Liver (tissue), 9 donors: ENCODE measurements around the gene WRAP73. TPM values are rescaled to one million over a fixed set of nuclear protein-coding genes. Genes with fewer than 3 reads are reported as not detected.

ENCODE experiments used
- DNase-seq: peaks from one replicate; pipeline ENCODE4 v3.0.0-alpha.2; 2017; ENCODE audit warnings: low spot score
- H3K27ac ChIP-seq, 2 donors: one replicate each; pipeline ENCODE4 v1.7.0; 2013; ENCODE audit warnings: inconsistent platforms in 2 of 2, low read length in 2 of 2, control low read depth in 1 of 2, low read depth in 1 of 2, mild to moderate bottlenecking in 1 of 2
- H3K27me3 ChIP-seq, 4 donors: one replicate each; pipeline versions ENCODE4 v1.6.1 to v1.7.0; 2013; ENCODE audit warnings: low read length in 3 of 4, inconsistent platforms in 1 of 4, mild to moderate bottlenecking in 1 of 4, moderate library complexity in 1 of 4; ENCODE audit not compliant: control insufficient read depth in 4 of 4, insufficient read depth in 4 of 4
- H3K36me3 ChIP-seq, 4 donors: one replicate each; pipeline versions ENCODE4 v1.6.1 to v1.7.0; 2013; ENCODE audit warnings: low read length in 3 of 4, mild to moderate bottlenecking in 3 of 4, low read depth in 1 of 4, moderate library complexity in 1 of 4; ENCODE audit not compliant: control insufficient read depth in 4 of 4, insufficient read depth in 3 of 4
- H3K4me1 ChIP-seq, 4 donors: one replicate each; pipeline versions ENCODE4 v1.6.1 to v1.7.0; 2013; ENCODE audit warnings: low read length in 3 of 4, mild to moderate bottlenecking in 3 of 4, moderate library complexity in 1 of 4; ENCODE audit not compliant: control insufficient read depth in 4 of 4, insufficient read depth in 4 of 4
- H3K4me3 ChIP-seq, 3 donors: one replicate each; pipeline versions ENCODE4 v1.6.1 to v1.7.0; 2013; ENCODE audit warnings: low read length in 3 of 3, control low read depth in 1 of 3, low read depth in 1 of 3, mild to moderate bottlenecking in 1 of 3
- H3K9ac ChIP-seq, 2 donors: one replicate each; pipeline ENCODE4 v1.7.0; 2013; ENCODE audit warnings: low read length in 2 of 2, mild to moderate bottlenecking in 2 of 2, moderate library complexity in 2 of 2, control low read depth in 1 of 2, low read depth in 1 of 2
- H3K9me3 ChIP-seq, 4 donors: one replicate each; pipeline versions ENCODE4 v1.6.1 to v1.7.0; 2013; ENCODE audit warnings: low read length in 3 of 4; ENCODE audit not compliant: control insufficient read depth in 4 of 4
- ATF3 ChIP-seq: IDR thresholded peaks from 2 replicates; pipeline ENCODE4 v1.6.1; 2016; ENCODE audit warnings: antibody characterized with exemption
- CTCF ChIP-seq: fragments of 150-350 bp; IDR thresholded peaks from 2 replicates; pipeline ENCODE4 v1.5.1; 2017; ENCODE audit warnings: improper control_type of control experiment, low read depth, low read length; ENCODE audit not compliant: missing input control
- EGR1 ChIP-seq, 2 donors: IDR thresholded peaks; 2 replicates each; pipeline ENCODE4 v1.6.1; 2016 to 2018; ENCODE audit warnings: antibody characterized with exemption in 2 of 2, low read depth in 2 of 2
- FOXA1 ChIP-seq: IDR thresholded peaks from 2 replicates; pipeline ENCODE4 v1.6.1; 2016; ENCODE audit warnings: antibody characterized with exemption
- FOXA2 ChIP-seq: IDR thresholded peaks from 2 replicates; pipeline ENCODE4 v1.6.1; 2016; ENCODE audit warnings: antibody characterized with exemption
- GABPA ChIP-seq, 2 donors: IDR thresholded peaks in 1 of 2; conservative IDR thresholded peaks in 1 of 2; 2 replicates each; pipeline ENCODE4 v1.6.1; 2016; ENCODE audit warnings: antibody characterized with exemption in 2 of 2, mild to moderate bottlenecking in 1 of 2, moderate library complexity in 1 of 2
- HNF4A ChIP-seq, 2 donors: conservative IDR thresholded peaks; 2 replicates each; pipeline ENCODE4 v1.6.1; 2016; ENCODE audit warnings: antibody characterized with exemption in 2 of 2, mild to moderate bottlenecking in 2 of 2
- JUND ChIP-seq, 2 donors: IDR thresholded peaks; 2 replicates each; pipeline ENCODE4 v1.6.1; 2016; ENCODE audit warnings: antibody characterized with exemption in 2 of 2
- MAX ChIP-seq: IDR thresholded peaks from 2 replicates; pipeline ENCODE4 v1.6.1; 2016; ENCODE audit warnings: antibody characterized with exemption
- NR2F2 ChIP-seq: IDR thresholded peaks from 2 replicates; pipeline ENCODE4 v1.6.1; 2016; ENCODE audit warnings: antibody characterized with exemption
- RAD21 ChIP-seq, 2 donors: IDR thresholded peaks; 2 replicates each; pipeline ENCODE4 v1.6.1; 2016; ENCODE audit warnings: antibody characterized with exemption in 2 of 2, mild to moderate bottlenecking in 2 of 2
- REST ChIP-seq: IDR thresholded peaks from 2 replicates; pipeline ENCODE4 v1.6.1; 2016; ENCODE audit warnings: antibody characterized with exemption, mild to moderate bottlenecking
- RXRA ChIP-seq, 2 donors: IDR thresholded peaks; 2 replicates each; pipeline ENCODE4 v1.6.1; 2017 to 2018; ENCODE audit warnings: antibody characterized with exemption in 2 of 2, mild to moderate bottlenecking in 1 of 2
- SP1 ChIP-seq: IDR thresholded peaks from 2 replicates; pipeline ENCODE4 v1.6.1; 2018; ENCODE audit warnings: antibody characterized with exemption, mild to moderate bottlenecking
- TAF1 ChIP-seq: conservative IDR thresholded peaks from 2 replicates; pipeline ENCODE4 v1.6.1; 2016; ENCODE audit warnings: antibody characterized with exemption, mild to moderate bottlenecking
- YY1 ChIP-seq: IDR thresholded peaks from 2 replicates; pipeline ENCODE4 v1.6.1; 2016; ENCODE audit warnings: antibody characterized with exemption, mild to moderate bottlenecking
- ZBTB33 ChIP-seq: IDR thresholded peaks from 2 replicates; pipeline ENCODE4 v1.6.1; 2016; ENCODE audit warnings: antibody characterized with exemption
- WGBS: extraction: QIAGEN DNeasy Blood & Tissue Kit; methylation state at CpG from one replicate; pipeline ENCODE4 v1.1.7; 2013; 5-methylcytosine and 5-hydroxymethylcytosine counted together
- polyA plus RNA-seq, 2 donors: library from polyadenylated mRNA; stranded (reverse) in 1 of 2; unstranded in 1 of 2; fragments of 200-250 nt in 1 of 2; fragments of >200 nt in 1 of 2; fragmentation: Nextera tagmentation in 1 of 2; extraction: Ambion mirVana in 1 of 2; gene quantifications; one replicate each; pipeline versions ENCODE4 v1.2.1 to v1.2.3, GENCODE V29; 2013 to 2015
- total RNA-seq, 2 donors: library from RNA; depleted of rRNA; stranded (reverse); fragments of >200 nt; gene quantifications; one replicate each; pipeline ENCODE4 v1.2.3, GENCODE V29; 2014
- donor health status: healthy.
- donor health status: healthy.
- donor health status: healthy.
- donor health status: healthy.
- donor health status: healthy.

Gene WRAP73
- total and polyA plus RNA-seq, 4 donors = 7.6 to 14.6 (median 10.0) TPM

- H3K36me3 ChIP-seq = peaks cover 8 to 37% (median 30%) of the 10 kb centered on the region in 4 donors
- H3K4me3 ChIP-seq = no peak overlapping the region
- H3K4me1 ChIP-seq = no peaks in the 10 kb centered on the region
- no peaks in the 10 kb centered on the region for H3K27me3 ChIP-seq
- H3K9me3 ChIP-seq = no peaks in the 10 kb centered on the region
- no peak for TF ChIP-seq FOXA1
- TF ChIP-seq NR2F2 = no peak
- no peak for TF ChIP-seq CTCF
- no peak for TF ChIP-seq GABPA (IDR thresholded peaks at IDR 0.05 in 1 of 2, conservative IDR thresholded peaks at IDR 0.05 in 1 of 2)
- no peak for TF ChIP-seq ATF3
- no peak for TF ChIP-seq REST
- no peak for TF ChIP-seq ZBTB33
- TF ChIP-seq RXRA (IDR thresholded peaks at IDR 0.05) = no peak
- no peak for TF ChIP-seq FOXA2
- TF ChIP-seq SP1 = no peak
- TF ChIP-seq TAF1 = no peak
- TF ChIP-seq RAD21 (IDR thresholded peaks at IDR 0.05) = no peak
- H3K27ac ChIP-seq = no peak overlapping the region
- H3K9ac ChIP-seq = no peak overlapping the region
- no peak for DNase-seq
- 93% methylated on average over 36 of the region's 36 CpGs for WGBS
These were observed 9.6 kb downstream of the WRAP73 start for GRCh38 chr1:3640121-3640837.

- H3K4me1 ChIP-seq = no peaks in the 10 kb centered on the region
- H3K27ac ChIP-seq = no peak overlapping the region
- 97% methylated on average over 23 of the region's 23 CpGs for WGBS
- H3K27me3 ChIP-seq = no peaks in the 10 kb centered on the region
- H3K9me3 ChIP-seq = no peaks in the 10 kb centered on the region
- no peak for DNase-seq
- H3K4me3 ChIP-seq = no peak overlapping the region
- peaks cover 12 to 45% (median 36%) of the 10 kb centered on the region in 4 donors for H3K36me3 ChIP-seq
- no peak overlapping the region for H3K9ac ChIP-seq
- TF ChIP-seq SP1 = no peak
- TF ChIP-seq JUND (IDR thresholded peaks at IDR 0.05) = no peak
- TF ChIP-seq ZBTB33 = no peak
- TF ChIP-seq HNF4A (conservative IDR thresholded peaks at IDR 0.05) = no peak
- no peak for TF ChIP-seq EGR1 (IDR thresholded peaks at IDR 0.05; ENCODE audit: low read depth in 2 of 2)
- TF ChIP-seq GABPA (IDR thresholded peaks at IDR 0.05 in 1 of 2, conservative IDR thresholded peaks at IDR 0.05 in 1 of 2) = no peak
- TF ChIP-seq FOXA2 = no peak
- TF ChIP-seq ATF3 = no peak
- no peak for TF ChIP-seq NR2F2
- TF ChIP-seq FOXA1 = no peak
- no peak for TF ChIP-seq TAF1
- TF ChIP-seq MAX = no peak
- TF ChIP-seq YY1 = no peak
- TF ChIP-seq CTCF = no peak
- no peak for TF ChIP-seq RXRA (IDR thresholded peaks at IDR 0.05)
These were observed 10.4 kb downstream of the WRAP73 start for GRCh38 chr1:3639397-3639911.
